ENCODE results near the gene DDX59. TPM values are rescaled to one million over a fixed set of nuclear protein-coding genes. Genes with fewer than 3 reads are reported as not detected.

The DDX59 gene
- total and polyA plus RNA-seq, 4 donors = 17.3 to 32.0 (median 25.2) TPM

- Histone ChIP-seq H3K4me1 (ENCODE audit: control insufficient read depth in 5 of 5, insufficient read depth in 5 of 5, low read length in 5 of 5) (peaks cover 0 to 2% (median 0%) of the 10 kb centered on the region in 5 donors), H3K9me3 (ENCODE audit: control insufficient read depth in 4 of 4, insufficient read depth in 3 of 4, low read length in 3 of 4) (no peaks in the 10 kb centered on the region), H3K4me3 (no peak overlapping the region), H3K36me3 (ENCODE audit: control insufficient read depth in 4 of 4, insufficient read depth in 4 of 4, low read length in 4 of 4) (peaks cover 0 to 3% (median 0%) of the 10 kb centered on the region in 4 donors), H3K27me3 (ENCODE audit: control insufficient read depth in 3 of 3, insufficient read depth in 3 of 3, low read length in 2 of 3) (no peaks in the 10 kb centered on the region), H3K27ac (ENCODE audit: low read depth in 1 of 2, low read length in 1 of 2) (no peak overlapping the region), H3K9ac (ENCODE audit: insufficient read depth in 1 of 2, low read length in 2 of 2) (no peak overlapping the region)
- DNase-seq = no peak
- ATAC-seq (ENCODE audit: insufficient read depth, low FRiP score) = no peak
- TF ChIP-seq CTCF (IDR thresholded peaks at IDR 0.05; ENCODE audit: control extremely low read depth, extremely low read depth) = no peak
- WGBS, 2 donors = 85 to 90% methylated on average over 5 of the region's 5 CpGs
Measured at GRCh38 chr1:200640963-200641401, 28.7 kb downstream of the DDX59 start.

- WGBS, 2 donors = 91 to 92% methylated on average over 4 of the region's 4 CpGs
- DNase-seq (no peak), ATAC-seq (ENCODE audit: insufficient read depth, low FRiP score) (no peak)
- Histone ChIP-seq H3K27me3 (ENCODE audit: control insufficient read depth in 3 of 3, insufficient read depth in 3 of 3, low read length in 2 of 3) (no peaks in the 10 kb centered on the region), H3K27ac (ENCODE audit: low read depth in 1 of 2, low read length in 1 of 2) (no peak overlapping the region), H3K9ac (ENCODE audit: insufficient read depth in 1 of 2, low read length in 2 of 2) (no peak overlapping the region), H3K4me1 (ENCODE audit: control insufficient read depth in 5 of 5, insufficient read depth in 5 of 5, low read length in 5 of 5) (peaks cover 0 to 2% (median 0%) of the 10 kb centered on the region in 5 donors), H3K4me3 (no peak overlapping the region), H3K36me3 (ENCODE audit: control insufficient read depth in 4 of 4, insufficient read depth in 4 of 4, low read length in 4 of 4) (peaks cover 0 to 3% (median 0%) of the 10 kb centered on the region in 4 donors), H3K9me3 (ENCODE audit: control insufficient read depth in 4 of 4, insufficient read depth in 3 of 4, low read length in 3 of 4) (no peaks in the 10 kb centered on the region)
- TF ChIP-seq CTCF (IDR thresholded peaks at IDR 0.05; ENCODE audit: control extremely low read depth, extremely low read depth) = no peak
Measured at GRCh38 chr1:200640373-200640962, 29.2 kb downstream of the DDX59 start.

- 89 to 96% methylated on average over 7 of the region's 7 CpGs for WGBS, 2 donors
- no peak overlapping the region for H3K9ac ChIP-seq (ENCODE audit: insufficient read depth in 1 of 2, low read length in 2 of 2)
- ATAC-seq (ENCODE audit: insufficient read depth, low FRiP score) (no peak), DNase-seq (no peak)
- H3K27me3 ChIP-seq (ENCODE audit: control insufficient read depth in 3 of 3, insufficient read depth in 3 of 3, low read length in 2 of 3) = no peaks in the 10 kb centered on the region
- H3K27ac ChIP-seq (ENCODE audit: low read depth in 1 of 2, low read length in 1 of 2) = no peak overlapping the region
- H3K4me1 ChIP-seq (ENCODE audit: control insufficient read depth in 5 of 5, insufficient read depth in 5 of 5, low read length in 5 of 5) = peaks cover 0 to 1% (median 0%) of the 10 kb centered on the region in 5 donors
- H3K4me3 ChIP-seq = no peak overlapping the region
- peaks cover 0 to 3% (median 0%) of the 10 kb centered on the region in 4 donors for H3K36me3 ChIP-seq (ENCODE audit: control insufficient read depth in 4 of 4, insufficient read depth in 4 of 4, low read length in 4 of 4)
- no peaks in the 10 kb centered on the region for H3K9me3 ChIP-seq (ENCODE audit: control insufficient read depth in 4 of 4, insufficient read depth in 3 of 4, low read length in 3 of 4)
- no peak for TF ChIP-seq CTCF (IDR thresholded peaks at IDR 0.05; ENCODE audit: control extremely low read depth, extremely low read depth)
Measured at GRCh38 chr1:200638073-200638472, 31.6 kb downstream of the DDX59 start.

DNA sequence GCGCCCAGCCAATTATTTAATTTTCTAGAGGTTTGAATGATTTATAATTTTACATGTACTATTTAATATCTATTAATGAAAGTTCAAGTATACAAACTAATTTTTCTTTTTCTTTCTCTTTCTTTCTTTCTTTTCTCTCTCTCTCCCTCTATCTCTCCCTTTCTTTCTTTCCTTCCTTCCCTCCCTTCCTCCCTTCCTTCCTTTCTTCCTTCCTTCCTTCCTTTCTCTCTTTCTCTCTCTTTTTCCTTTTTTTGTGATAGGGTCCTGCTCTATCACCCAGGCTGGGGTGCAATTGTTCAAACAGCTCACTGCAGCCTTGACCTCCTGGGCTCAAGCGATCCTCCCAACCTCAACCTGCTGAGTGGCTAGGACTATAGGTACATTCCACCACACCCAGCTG is 33.0 kb downstream of the DDX59 start:
- Histone ChIP-seq H3K4me3 (no peak overlapping the region), H3K27me3 (ENCODE audit: control insufficient read depth in 3 of 3, insufficient read depth in 3 of 3, low read length in 2 of 3) (no peaks in the 10 kb centered on the region), H3K9me3 (ENCODE audit: control insufficient read depth in 4 of 4, insufficient read depth in 3 of 4, low read length in 3 of 4) (no peaks in the 10 kb centered on the region), H3K4me1 (ENCODE audit: control insufficient read depth in 5 of 5, insufficient read depth in 5 of 5, low read length in 5 of 5) (no peaks in the 10 kb centered on the region), H3K9ac (ENCODE audit: insufficient read depth in 1 of 2, low read length in 2 of 2) (no peak overlapping the region), H3K36me3 (ENCODE audit: control insufficient read depth in 4 of 4, insufficient read depth in 4 of 4, low read length in 4 of 4) (peaks cover 0 to 3% (median 0%) of the 10 kb centered on the region in 4 donors), H3K27ac (ENCODE audit: low read depth in 1 of 2, low read length in 1 of 2) (no peak overlapping the region)
- 94 to 100% methylated on average over 2 of the region's 2 CpGs for WGBS, 2 donors
- TF ChIP-seq CTCF (IDR thresholded peaks at IDR 0.05; ENCODE audit: control extremely low read depth, extremely low read depth) = no peak
- no peak for ATAC-seq (ENCODE audit: insufficient read depth, low FRiP score)
- no peak for DNase-seq

All from lung (tissue), 12 donors.